Breast epithelium (tissue), 3 donors: ENCODE measurements around the gene ASB12.

Experiments used
- POLR2A ChIP-seq: fragments of 450-650 bp; IDR thresholded peaks from one replicate; pipeline ENCODE4 v1.6.1; 2016; ENCODE audit warnings: antibody characterized with exemption, mild to moderate bottlenecking, moderate library complexity
- POLR2AphosphoS5 ChIP-seq, 3 donors: sonication (generic); formaldehyde crosslinking; IDR thresholded peaks; one replicate each; pipeline ENCODE4 v1.6.1; 2017; ENCODE audit warnings: antibody characterized with exemption in 3 of 3
- TF ChIP-seq, protein P1 (sequence below), 3 donors: fragments of 450-650 bp; IDR thresholded peaks; one replicate each; pipeline ENCODE4 v1.5.1; 2016 to 2017; ENCODE audit warnings: antibody characterized with exemption in 3 of 3, mild to moderate bottlenecking in 3 of 3, moderate library complexity in 3 of 3

GRCh38 chrX:64188901-64189300 is 41.5 kb downstream of the ASB12 start:
- TF ChIP-seq, protein P1, sequence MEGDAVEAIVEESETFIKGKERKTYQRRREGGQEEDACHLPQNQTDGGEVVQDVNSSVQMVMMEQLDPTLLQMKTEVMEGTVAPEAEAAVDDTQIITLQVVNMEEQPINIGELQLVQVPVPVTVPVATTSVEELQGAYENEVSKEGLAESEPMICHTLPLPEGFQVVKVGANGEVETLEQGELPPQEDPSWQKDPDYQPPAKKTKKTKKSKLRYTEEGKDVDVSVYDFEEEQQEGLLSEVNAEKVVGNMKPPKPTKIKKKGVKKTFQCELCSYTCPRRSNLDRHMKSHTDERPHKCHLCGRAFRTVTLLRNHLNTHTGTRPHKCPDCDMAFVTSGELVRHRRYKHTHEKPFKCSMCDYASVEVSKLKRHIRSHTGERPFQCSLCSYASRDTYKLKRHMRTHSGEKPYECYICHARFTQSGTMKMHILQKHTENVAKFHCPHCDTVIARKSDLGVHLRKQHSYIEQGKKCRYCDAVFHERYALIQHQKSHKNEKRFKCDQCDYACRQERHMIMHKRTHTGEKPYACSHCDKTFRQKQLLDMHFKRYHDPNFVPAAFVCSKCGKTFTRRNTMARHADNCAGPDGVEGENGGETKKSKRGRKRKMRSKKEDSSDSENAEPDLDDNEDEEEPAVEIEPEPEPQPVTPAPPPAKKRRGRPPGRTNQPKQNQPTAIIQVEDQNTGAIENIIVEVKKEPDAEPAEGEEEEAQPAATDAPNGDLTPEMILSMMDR (IDR thresholded peaks at IDR 0.05): no peak
- TF ChIP-seq POLR2A (no peak), POLR2AphosphoS5 (IDR thresholded peaks at IDR 0.05) (no peak)
